Glutamatergic neuron (in vitro differentiated cells): Measurements from ENCODE around the gene RHBDL1. TPM values are rescaled to one million over a fixed set of nuclear protein-coding genes. Genes with fewer than 3 reads are reported as not detected.

Source experiments
- DNase-seq: peaks from one replicate; pipeline ENCODE4 v3.0.0; 2022
- H3K27ac Mint-ChIP-seq: one replicate; pipeline ENCODE4 v1.8.0; 2020; ENCODE audit warnings: mild to moderate bottlenecking, mixed read lengths, inconsistent platforms; ENCODE audit not compliant: unreplicated experiment
- H3K27me3 Mint-ChIP-seq: one replicate; pipeline ENCODE4 v1.8.0; 2020; ENCODE audit warnings: mild to moderate bottlenecking, moderate library complexity, mixed read lengths, inconsistent platforms; ENCODE audit not compliant: unreplicated experiment
- H3K36me3 Mint-ChIP-seq: one replicate; pipeline ENCODE4 v1.8.0; 2020; ENCODE audit warnings: mild to moderate bottlenecking, mixed read lengths, inconsistent platforms; ENCODE audit not compliant: unreplicated experiment
- H3K4me1 Mint-ChIP-seq: one replicate; pipeline ENCODE4 v1.8.0; 2020; ENCODE audit warnings: mild to moderate bottlenecking, low read depth, mixed read lengths, inconsistent platforms; ENCODE audit not compliant: unreplicated experiment
- H3K4me3 Mint-ChIP-seq: one replicate; pipeline ENCODE4 v1.8.0; 2020; ENCODE audit warnings: mild to moderate bottlenecking, mixed read lengths, inconsistent platforms; ENCODE audit not compliant: unreplicated experiment
- H3K9me3 Mint-ChIP-seq: one replicate; pipeline ENCODE4 v1.8.0; 2020; ENCODE audit warnings: mild to moderate bottlenecking, moderate library complexity, mixed read lengths, inconsistent platforms; ENCODE audit not compliant: unreplicated experiment
- CTCF ChIP-seq: fragments of 200-600 bp; sonication (generic); IDR thresholded peaks from one replicate; pipeline ENCODE4 v1.5.0; 2021; ENCODE audit not compliant: partially characterized antibody, unreplicated experiment
- total RNA-seq: library from RNA; stranded (reverse); fragmentation: NEBNext Ultra II Directional; extraction: Animal tissue kit (Norgen Biotek cat#: 25700); gene quantifications from one replicate; pipeline ENCODE4 v1.2.1, GENCODE V29; 2021; ENCODE audit not compliant: unreplicated experiment

Gene RHBDL1
- total RNA-seq, 1 donor from 2014 or later = 8.2 TPM

DNA sequence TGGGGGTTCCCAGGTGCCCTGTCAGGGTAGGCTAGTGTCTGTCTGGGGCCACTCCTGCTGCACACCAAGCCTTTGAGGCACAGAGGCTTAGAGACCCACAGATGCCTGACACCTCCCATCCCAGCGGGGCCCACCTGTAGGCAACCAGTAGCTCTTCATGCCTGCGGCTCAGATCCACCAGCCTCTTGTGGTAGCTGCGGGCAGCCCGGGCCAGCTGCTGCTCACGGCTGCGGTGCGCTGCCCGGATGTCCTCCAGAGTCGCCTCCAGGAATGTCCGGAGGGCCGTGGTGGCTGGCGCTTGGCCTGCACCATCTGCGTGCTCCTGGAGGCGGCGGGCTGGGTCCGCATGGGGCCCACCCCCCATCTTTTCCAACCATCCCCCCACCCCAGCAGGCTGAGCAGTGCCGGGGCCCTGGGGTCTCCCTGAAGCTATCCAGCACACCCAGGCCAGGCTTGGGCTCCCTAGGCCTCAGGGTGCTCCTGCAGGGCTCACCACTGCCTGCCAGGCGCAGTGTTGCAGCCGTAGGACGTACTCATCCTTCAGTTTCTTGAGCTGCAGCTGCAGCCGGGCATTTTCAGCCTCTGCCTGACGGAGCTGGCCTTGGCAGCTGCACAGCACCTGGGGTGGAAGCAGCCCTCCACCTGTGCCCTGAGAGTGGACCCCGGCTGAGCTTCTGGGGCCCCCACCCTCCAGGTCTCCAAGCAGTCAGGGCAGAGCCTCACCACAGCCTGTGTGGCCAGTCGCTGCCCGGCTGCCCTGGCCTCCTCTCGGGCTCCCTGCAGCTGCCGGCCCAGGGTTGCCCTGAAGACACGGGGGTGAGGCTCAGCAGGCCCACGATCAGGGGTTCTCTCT lies 48.9 kb downstream of the RHBDL1 start:
- no peak for DNase-seq
- Mint-ChIP-seq H3K4me3 (no peak overlapping the region), H3K4me1 (peaks cover 3% of the 10 kb centered on the region)

GRCh38 chr16:725041-725376 lies 49.5 kb downstream of the RHBDL1 start:
- Mint-ChIP-seq H3K4me3 (no peak overlapping the region), H3K27me3 (peaks cover 12% of the 10 kb centered on the region), H3K4me1 (peaks cover 2% of the 10 kb centered on the region), H3K27ac (no peak overlapping the region), H3K9me3 (peaks cover 3% of the 10 kb centered on the region), H3K36me3 (no peaks in the 10 kb centered on the region)
- TF ChIP-seq CTCF = no peak
- DNase-seq = no peak

More for the DNA sequence above, 48.9 kb downstream of the RHBDL1 start:
- TF ChIP-seq CTCF = no peak
- H3K9me3 Mint-ChIP-seq = peaks cover 5% of the 10 kb centered on the region
- no peak overlapping the region for H3K27ac Mint-ChIP-seq
- H3K27me3 Mint-ChIP-seq = peaks cover 14% of the 10 kb centered on the region
- H3K36me3 Mint-ChIP-seq = no peaks in the 10 kb centered on the region

DNA sequence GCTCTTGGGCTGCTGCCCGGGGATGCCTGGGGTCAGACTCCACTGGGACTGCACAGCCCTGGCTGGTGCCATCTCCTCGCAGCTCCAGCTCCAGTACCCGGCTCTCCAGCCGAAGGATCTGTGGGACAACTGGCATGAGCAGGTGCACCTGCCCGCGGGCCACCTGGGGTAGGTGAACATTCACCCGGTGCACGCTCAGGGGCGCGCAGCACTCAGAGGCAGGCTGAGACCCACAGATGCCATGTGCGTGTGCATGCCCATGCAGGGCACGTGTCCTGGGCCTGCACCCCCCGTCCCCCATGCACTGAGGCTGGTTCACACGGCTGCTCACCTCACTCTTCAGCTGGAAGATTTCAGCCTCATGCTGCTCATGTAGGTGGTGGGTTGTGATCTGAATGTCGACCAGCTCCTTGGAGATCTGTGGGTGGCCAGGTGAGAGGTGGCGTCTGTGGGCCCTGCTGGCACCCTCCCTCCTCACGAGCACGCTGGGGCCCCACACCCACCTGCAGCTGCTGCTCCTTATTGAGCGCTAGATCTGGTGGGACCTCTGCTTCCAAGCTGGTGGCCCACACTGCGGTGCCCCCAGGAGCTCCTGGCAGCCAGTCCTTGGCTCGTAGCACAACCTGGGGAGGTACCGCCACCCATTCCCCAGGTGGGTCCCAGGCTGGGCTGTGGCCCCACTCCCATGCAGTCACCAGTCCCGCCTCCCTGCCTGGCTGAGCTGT lies 50.2 kb downstream of the RHBDL1 start:
- no peaks in the 10 kb centered on the region for H3K9me3 Mint-ChIP-seq
- H3K27me3 Mint-ChIP-seq = peaks cover 6% of the 10 kb centered on the region
- H3K36me3 Mint-ChIP-seq = no peaks in the 10 kb centered on the region
- H3K4me1 Mint-ChIP-seq = no peaks in the 10 kb centered on the region
- no peak overlapping the region for H3K4me3 Mint-ChIP-seq
- no peak for TF ChIP-seq CTCF
- no peak overlapping the region for H3K27ac Mint-ChIP-seq
- no peak for DNase-seq

DNA sequence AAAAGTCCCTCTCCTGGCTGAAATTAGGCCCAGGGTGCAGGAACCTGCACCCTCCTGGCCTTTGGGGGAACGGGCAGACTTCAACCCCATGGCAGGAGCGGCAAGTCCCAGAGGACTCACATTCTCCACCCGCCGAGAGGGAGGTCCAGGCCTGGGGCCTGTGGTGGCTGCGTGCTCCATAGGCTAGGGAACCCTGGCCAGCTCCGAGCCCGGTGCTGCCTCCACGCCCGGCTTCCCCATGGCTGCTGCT lies 50.6 kb downstream of the RHBDL1 start:
- Mint-ChIP-seq H3K27me3 (peaks cover 6% of the 10 kb centered on the region), H3K27ac (no peak overlapping the region), H3K4me1 (no peaks in the 10 kb centered on the region), H3K36me3 (no peaks in the 10 kb centered on the region), H3K4me3 (no peak overlapping the region), H3K9me3 (no peaks in the 10 kb centered on the region)
- TF ChIP-seq CTCF = no peak
- DNase-seq = no peak
